ENCODE measurements around the gene SPPL3.

SPPL3 gene

GRCh38 chr12:120725151-120725658, 179.0 kb downstream of the SPPL3 start:
- peak overlapping the region; percentile 53 for H3K27ac ChIP-seq (ENCODE audit: low read depth, low read length)
- no peaks in the 10 kb centered on the region for H3K4me1 ChIP-seq (ENCODE audit: control insufficient read depth, insufficient read depth, low read length)
- no peaks in the 10 kb centered on the region for H3K27me3 ChIP-seq (ENCODE audit: control insufficient read depth, insufficient read depth, low read length)
- peaks cover 6% of the 10 kb centered on the region for H3K36me3 ChIP-seq (ENCODE audit: control insufficient read depth, insufficient read depth, low read length)
- H3K4me3 ChIP-seq (ENCODE audit: low read length), result peak overlapping the region; percentile 69
- no peak overlapping the region for H3K9ac ChIP-seq (ENCODE audit: low read length)

DNA sequence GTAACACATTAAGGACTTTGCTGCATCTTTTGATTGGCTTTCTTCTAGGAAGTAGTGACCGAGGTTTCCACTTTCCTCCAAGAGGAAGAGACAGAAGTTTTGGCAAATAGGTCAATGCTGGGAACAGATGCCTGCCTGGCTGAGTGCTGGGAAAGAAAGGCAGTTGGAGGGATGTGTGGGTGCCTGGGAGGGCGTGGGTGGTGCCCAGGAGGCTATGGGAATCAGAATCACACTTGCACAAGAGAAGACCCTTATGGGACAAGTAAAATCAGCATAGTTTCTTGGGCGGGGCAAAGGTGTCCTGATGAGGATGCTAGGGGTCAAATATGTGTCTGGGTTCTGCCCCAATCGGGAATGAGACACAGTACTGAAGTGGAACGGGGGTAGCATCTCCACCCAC, 179.4 kb downstream of the SPPL3 start:
- H3K9ac ChIP-seq (ENCODE audit: low read length), result no peak overlapping the region
- H3K4me3 ChIP-seq (ENCODE audit: low read length), result no peak overlapping the region
- H3K27me3 ChIP-seq (ENCODE audit: control insufficient read depth, insufficient read depth, low read length), result no peaks in the 10 kb centered on the region
- H3K4me1 ChIP-seq (ENCODE audit: control insufficient read depth, insufficient read depth, low read length), result no peaks in the 10 kb centered on the region
- H3K36me3 ChIP-seq (ENCODE audit: control insufficient read depth, insufficient read depth, low read length), result peaks cover 11% of the 10 kb centered on the region
- no peak overlapping the region for H3K27ac ChIP-seq (ENCODE audit: low read depth, low read length)

GRCh38 chr12:120722784-120723183, 181.4 kb downstream of the SPPL3 start:
- no peak overlapping the region for H3K27ac ChIP-seq (ENCODE audit: low read depth, low read length)
- no peak overlapping the region for H3K9ac ChIP-seq (ENCODE audit: low read length)
- no peaks in the 10 kb centered on the region for H3K27me3 ChIP-seq (ENCODE audit: control insufficient read depth, insufficient read depth, low read length)
- no peaks in the 10 kb centered on the region for H3K4me1 ChIP-seq (ENCODE audit: control insufficient read depth, insufficient read depth, low read length)
- no peak overlapping the region for H3K4me3 ChIP-seq (ENCODE audit: low read length)
- peaks cover 19% of the 10 kb centered on the region for H3K36me3 ChIP-seq (ENCODE audit: control insufficient read depth, insufficient read depth, low read length)

GRCh38 chr12:120721866-120722265, 182.3 kb downstream of the SPPL3 start:
- peaks cover 19% of the 10 kb centered on the region for H3K36me3 ChIP-seq (ENCODE audit: control insufficient read depth, insufficient read depth, low read length)
- no peak overlapping the region for H3K4me3 ChIP-seq (ENCODE audit: low read length)
- H3K9ac ChIP-seq (ENCODE audit: low read length), result no peak overlapping the region
- no peaks in the 10 kb centered on the region for H3K27me3 ChIP-seq (ENCODE audit: control insufficient read depth, insufficient read depth, low read length)
- no peak overlapping the region for H3K27ac ChIP-seq (ENCODE audit: low read depth, low read length)
- no peaks in the 10 kb centered on the region for H3K4me1 ChIP-seq (ENCODE audit: control insufficient read depth, insufficient read depth, low read length)

- Histone ChIP-seq H3K9ac (ENCODE audit: low read length) (no peak overlapping the region), H3K27ac (ENCODE audit: low read depth, low read length) (no peak overlapping the region), H3K27me3 (ENCODE audit: control insufficient read depth, insufficient read depth, low read length) (no peaks in the 10 kb centered on the region), H3K36me3 (ENCODE audit: control insufficient read depth, insufficient read depth, low read length) (peaks cover 22% of the 10 kb centered on the region), H3K4me3 (ENCODE audit: low read length) (no peak overlapping the region), H3K4me1 (ENCODE audit: control insufficient read depth, insufficient read depth, low read length) (no peaks in the 10 kb centered on the region)
These were observed 183.0 kb downstream of the SPPL3 start for GRCh38 chr12:120720987-120721801.

- Histone ChIP-seq H3K4me3 (ENCODE audit: low read length) (no peak overlapping the region), H3K27ac (ENCODE audit: low read depth, low read length) (no peak overlapping the region), H3K36me3 (ENCODE audit: control insufficient read depth, insufficient read depth, low read length) (peaks cover 25% of the 10 kb centered on the region), H3K4me1 (ENCODE audit: control insufficient read depth, insufficient read depth, low read length) (no peaks in the 10 kb centered on the region), H3K9ac (ENCODE audit: low read length) (no peak overlapping the region), H3K27me3 (ENCODE audit: control insufficient read depth, insufficient read depth, low read length) (no peaks in the 10 kb centered on the region)
These were observed 183.7 kb downstream of the SPPL3 start for GRCh38 chr12:120720234-120720986.

DNA sequence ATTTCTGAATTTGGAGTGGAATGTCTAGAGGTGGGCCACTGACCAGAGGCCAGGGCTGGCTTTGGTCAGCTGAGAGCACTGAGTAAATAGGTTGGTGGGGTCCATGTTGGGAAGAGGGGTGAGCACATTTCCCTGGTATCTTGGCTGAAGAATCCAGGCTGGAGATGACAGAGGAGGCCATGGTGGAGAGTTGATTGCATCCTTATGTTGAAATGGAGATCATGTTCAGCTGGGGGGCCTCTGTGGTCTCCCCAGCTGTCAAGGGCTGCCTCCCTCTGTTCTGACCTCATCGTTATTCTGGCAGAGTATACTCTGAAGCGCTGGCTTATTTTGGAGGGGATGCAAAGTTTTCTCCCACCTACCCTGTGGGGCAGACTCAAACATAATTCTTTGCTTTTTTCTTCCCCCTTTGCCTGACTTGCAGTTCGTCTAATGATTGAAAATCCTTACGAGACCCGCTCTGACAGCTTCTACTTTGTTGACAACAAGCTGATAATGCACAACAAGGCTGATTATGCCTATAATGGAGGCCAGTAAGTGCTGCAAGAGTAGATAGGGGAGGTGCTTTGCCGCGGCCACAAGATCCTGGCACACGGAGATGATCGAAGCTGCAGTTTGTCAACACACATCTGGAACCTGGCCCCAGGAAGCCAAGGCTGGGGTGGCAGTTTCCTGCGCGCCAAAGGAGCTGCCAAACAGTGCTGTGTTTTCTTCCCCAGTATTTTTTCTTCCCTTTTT, 184.5 kb downstream of the SPPL3 start:
- Histone ChIP-seq H3K4me1 (ENCODE audit: control insufficient read depth, insufficient read depth, low read length) (no peaks in the 10 kb centered on the region), H3K36me3 (ENCODE audit: control insufficient read depth, insufficient read depth, low read length) (peaks cover 28% of the 10 kb centered on the region), H3K4me3 (ENCODE audit: low read length) (no peak overlapping the region), H3K27me3 (ENCODE audit: control insufficient read depth, insufficient read depth, low read length) (no peaks in the 10 kb centered on the region), H3K27ac (ENCODE audit: low read depth, low read length) (no peak overlapping the region), H3K9ac (ENCODE audit: low read length) (no peak overlapping the region)

- no peaks in the 10 kb centered on the region for H3K4me1 ChIP-seq (ENCODE audit: control insufficient read depth, insufficient read depth, low read length)
- no peak overlapping the region for H3K27ac ChIP-seq (ENCODE audit: low read depth, low read length)
- no peak overlapping the region for H3K4me3 ChIP-seq (ENCODE audit: low read length)
- no peaks in the 10 kb centered on the region for H3K27me3 ChIP-seq (ENCODE audit: control insufficient read depth, insufficient read depth, low read length)
- H3K36me3 ChIP-seq (ENCODE audit: control insufficient read depth, insufficient read depth, low read length), result peaks cover 30% of the 10 kb centered on the region
- H3K9ac ChIP-seq (ENCODE audit: low read length), result no peak overlapping the region
These were observed 185.1 kb downstream of the SPPL3 start for GRCh38 chr12:120719072-120719471.

DNA sequence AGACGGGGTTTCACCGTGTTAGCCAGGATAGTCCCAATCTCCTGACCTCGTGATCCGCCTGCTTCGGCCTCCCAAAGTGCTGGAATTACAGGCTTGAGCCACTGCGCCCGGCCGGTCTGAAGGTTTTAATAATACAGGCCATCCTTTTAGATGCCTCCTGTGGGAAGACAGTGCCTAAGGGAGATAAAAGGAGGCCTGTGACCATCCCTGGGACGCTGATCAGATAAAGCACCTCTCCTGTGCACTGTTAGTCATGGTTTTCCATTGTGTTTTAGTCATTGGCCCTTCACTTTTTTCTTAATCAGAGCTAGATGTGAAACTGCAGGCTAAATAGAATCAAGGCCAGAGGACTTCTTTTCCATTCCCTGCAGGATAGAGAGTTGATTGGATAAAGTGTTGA, 186.1 kb downstream of the SPPL3 start:
- Histone ChIP-seq H3K4me3 (ENCODE audit: low read length) (no peak overlapping the region), H3K4me1 (ENCODE audit: control insufficient read depth, insufficient read depth, low read length) (peaks cover 3% of the 10 kb centered on the region), H3K9ac (ENCODE audit: low read length) (no peak overlapping the region), H3K27me3 (ENCODE audit: control insufficient read depth, insufficient read depth, low read length) (no peaks in the 10 kb centered on the region), H3K36me3 (ENCODE audit: control insufficient read depth, insufficient read depth, low read length) (peaks cover 30% of the 10 kb centered on the region), H3K27ac (ENCODE audit: low read depth, low read length) (no peak overlapping the region)

DNA sequence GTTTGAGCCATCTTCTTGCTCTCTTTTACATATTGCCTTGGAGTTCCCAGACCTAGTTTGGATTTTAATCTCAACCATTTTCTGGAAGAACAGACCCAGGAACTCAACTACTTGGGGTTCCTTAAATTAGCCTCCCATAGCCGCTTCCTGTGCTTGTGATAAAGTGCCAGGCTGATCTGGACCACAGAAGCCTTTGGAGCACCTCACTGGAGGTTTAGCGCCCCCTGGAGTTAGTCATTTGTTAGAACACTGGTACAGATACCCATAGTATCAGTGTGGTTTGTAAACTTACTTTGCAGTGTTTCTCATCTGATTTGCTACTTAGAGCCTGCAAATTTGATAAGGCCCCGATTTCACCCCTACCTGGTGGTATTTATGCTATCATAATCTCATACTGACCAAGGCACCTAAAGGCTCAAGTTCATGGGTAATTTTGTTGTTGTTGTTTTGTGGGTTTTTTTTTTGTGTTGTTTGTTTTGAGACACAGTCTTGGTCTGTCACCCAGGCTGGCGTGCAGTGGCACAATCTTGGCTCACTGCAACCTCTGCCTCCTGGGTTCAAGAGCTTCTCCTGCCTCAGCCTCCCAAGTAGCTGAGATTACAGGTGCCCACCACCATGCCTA, 190.2 kb downstream of the SPPL3 start:
- Histone ChIP-seq H3K4me1 (ENCODE audit: control insufficient read depth, insufficient read depth, low read length) (peaks cover 8% of the 10 kb centered on the region), H3K27ac (ENCODE audit: low read depth, low read length) (no peak overlapping the region), H3K9ac (ENCODE audit: low read length) (no peak overlapping the region), H3K4me3 (ENCODE audit: low read length) (no peak overlapping the region), H3K36me3 (ENCODE audit: control insufficient read depth, insufficient read depth, low read length) (peaks cover 18% of the 10 kb centered on the region), H3K27me3 (ENCODE audit: control insufficient read depth, insufficient read depth, low read length) (no peaks in the 10 kb centered on the region)

- peaks cover 8% of the 10 kb centered on the region for H3K4me1 ChIP-seq (ENCODE audit: control insufficient read depth, insufficient read depth, low read length)
- H3K27me3 ChIP-seq (ENCODE audit: control insufficient read depth, insufficient read depth, low read length), result no peaks in the 10 kb centered on the region
- H3K27ac ChIP-seq (ENCODE audit: low read depth, low read length), result no peak overlapping the region
- H3K9ac ChIP-seq (ENCODE audit: low read length), result no peak overlapping the region
- peaks cover 12% of the 10 kb centered on the region for H3K36me3 ChIP-seq (ENCODE audit: control insufficient read depth, insufficient read depth, low read length)
- no peak overlapping the region for H3K4me3 ChIP-seq (ENCODE audit: low read length)
These were observed 191.5 kb downstream of the SPPL3 start for GRCh38 chr12:120712610-120713009.
